ENCODE measurements around the gene IGFN1.

IGFN1 gene

GRCh38 chr1:201264554-201264953 is 73.9 kb downstream of the IGFN1 start:
- no peak for TF ChIP-seq CTCF (IDR thresholded peaks at IDR 0.05)

- TF ChIP-seq CTCF (IDR thresholded peaks at IDR 0.05) = no peak
Observed at GRCh38 chr1:201265756-201266155, 75.1 kb downstream of the IGFN1 start.

- TF ChIP-seq CTCF (IDR thresholded peaks at IDR 0.05) = no peak
Observed at GRCh38 chr1:201266276-201266675, 75.7 kb downstream of the IGFN1 start.

GRCh38 chr1:201266774-201267173 is 76.2 kb downstream of the IGFN1 start:
- TF ChIP-seq CTCF (IDR thresholded peaks at IDR 0.05) = no peak

- TF ChIP-seq CTCF (IDR thresholded peaks at IDR 0.05) = no peak
Observed at GRCh38 chr1:201267481-201268229, 77.0 kb downstream of the IGFN1 start.

GRCh38 chr1:201268604-201269151 is 78.1 kb downstream of the IGFN1 start:
- TF ChIP-seq CTCF (IDR thresholded peaks at IDR 0.05) = no peak

- no peak for TF ChIP-seq CTCF (IDR thresholded peaks at IDR 0.05)
Observed at GRCh38 chr1:201269281-201269680, 78.7 kb downstream of the IGFN1 start.
